HepG2 (cell line): Measurements from ENCODE around the gene ULK4. TPM values are rescaled to one million over a fixed set of nuclear protein-coding genes. Genes with fewer than 3 reads are reported as not detected.

Experiments
- ATAC-seq: fragments of 200-7000 bp; cut with Tn5 transposase; 3 replicates; pipeline ENCODE4 v1.9.1; 2020; ENCODE audit warnings: mild to moderate bottlenecking, moderate library complexity
- BruUV-seq: library from RNA; stranded (reverse); fragments of 400-500 nt; replicated peaks from 2 replicates; lab custom pipeline; 2021; lab: Mats Ljungman, UMichigan
- CTCF ChIA-PET: fragments of 300-600 bp; formaldehyde crosslinking; extraction: SDS; loops from one replicate; lab custom pipeline; 2021; ENCODE audit warnings: low total read pairs, inconsistent platforms, low intra/inter-chr PET ratio; lab: Yijun Ruan, JAX
- POLR2A ChIA-PET: fragments of 350-600 bp; sonication (Branson Sonifier 250); formaldehyde crosslinking; loops from one replicate; lab custom pipeline; 2020; ENCODE audit warnings: antibody characterized with exemption, inconsistent platforms; lab: Yijun Ruan, JAX
- DNase-seq: peaks from one replicate; pipeline ENCODE4 v3.0.0-alpha.2; 2015; ENCODE audit warnings: low spot score
- FAIRE-seq: peaks from 3 replicates; lab custom pipeline; 2011; peaks lifted over from hg19 to GRCh38; lab: Jason Lieb, UNC
- H2AFZ ChIP-seq: one replicate; pipeline ENCODE4 v1.6.1; 2011; ENCODE audit warnings: low read length, inconsistent platforms
- H3K27ac ChIP-seq: fragments of 300-600 bp; 3 replicates; pipeline ENCODE4 v1.8.0; 2011; ENCODE audit warnings: mixed run types, mild to moderate bottlenecking, mixed read lengths, low read length, inconsistent platforms; ENCODE audit not compliant: insufficient read depth; ENCODE audit errors: extremely low read length
- H3K27me3 ChIP-seq, 2 experiments: fragments of 200-600 bp in 1 of 2; 2 replicates in 1 of 2; 3 replicates in 1 of 2; pipeline versions ENCODE4 v1.6.0 to v1.8.0; 2011; ENCODE audit warnings: low read length in 2 of 2, mild to moderate bottlenecking in 2 of 2, moderate library complexity in 2 of 2, inconsistent platforms in 1 of 2; ENCODE audit not compliant: insufficient read depth in 2 of 2, control insufficient read depth in 1 of 2
- H3K36me3 ChIP-seq, 2 experiments: fragments of 200-600 bp in 1 of 2; replicated peaks in 1 of 2; 2 replicates in 1 of 2; 3 replicates in 1 of 2; pipeline versions ENCODE4 v1.5.1 to v1.8.0; 2011; ENCODE audit warnings: low read length in 2 of 2, inconsistent platforms in 1 of 2; ENCODE audit not compliant: insufficient read depth in 2 of 2, control insufficient read depth in 1 of 2
- H3K4me1 ChIP-seq: 2 replicates; pipeline ENCODE4 v1.5.1; 2012; ENCODE audit warnings: low read length, inconsistent platforms; ENCODE audit not compliant: insufficient read depth
- H3K4me2 ChIP-seq: 2 replicates; pipeline ENCODE4 v1.6.0; 2011; ENCODE audit warnings: low read depth, low read length, inconsistent platforms
- H3K4me3 ChIP-seq, 3 experiments: fragments of 200-600 bp in 1 of 3; sonication (generic), shearing (Covaris generic) in 1 of 3; replicated peaks in 1 of 3; 2 replicates each; pipeline ENCODE4 v1.5.1; 2011 to 2016; ENCODE audit warnings: low read length in 3 of 3, inconsistent platforms in 2 of 3, low read depth in 2 of 3, mild to moderate bottlenecking in 2 of 3, control low read depth in 1 of 3, mixed read lengths in 1 of 3; ENCODE audit not compliant: insufficient read depth in 1 of 3
- H3K79me2 ChIP-seq: one replicate; pipeline ENCODE4 v1.6.1; 2011; ENCODE audit warnings: low read length, inconsistent platforms; ENCODE audit not compliant: insufficient read depth
- H3K9ac ChIP-seq: 2 replicates; pipeline ENCODE4 v1.6.0; 2011; ENCODE audit warnings: mild to moderate bottlenecking, low read depth, low read length, inconsistent platforms; ENCODE audit not compliant: insufficient read depth
- H3K9me3 ChIP-seq: 2 replicates; pipeline ENCODE4 v1.5.1; 2012; ENCODE audit warnings: mild to moderate bottlenecking, low read length
- H4K20me1 ChIP-seq: 2 replicates; pipeline ENCODE4 v1.6.0; 2011; ENCODE audit warnings: inconsistent platforms, mild to moderate bottlenecking, low read length, moderate library complexity; ENCODE audit not compliant: insufficient read depth
- ATF7 ChIP-seq, 2 experiments: fragments of 450-650 bp in 1 of 2; sonication (generic) in 1 of 2; formaldehyde crosslinking in 1 of 2; IDR thresholded peaks; 2 replicates each; pipeline versions ENCODE4 v1.4.0 to v1.6.1; 2016 to 2020; ENCODE audit warnings: antibody characterized with exemption in 1 of 2, mild to moderate bottlenecking in 1 of 2, missing genetic modification reagents in 1 of 2
- DPF2 ChIP-seq: sonication (generic); formaldehyde crosslinking; IDR thresholded peaks from 2 replicates; pipeline ENCODE4 v1.4.0; 2020; ENCODE audit warnings: mild to moderate bottlenecking, low read depth, missing genetic modification reagents, borderline replicate concordance
- EP300 ChIP-seq, 3 experiments: sonication (generic) in 1 of 3; formaldehyde crosslinking in 1 of 3; IDR thresholded peaks; 2 replicates each; pipeline versions ENCODE4 v1.5.1 to v1.6.1; 2011 to 2020; ENCODE audit warnings: low read depth in 2 of 3, low read length in 2 of 3, borderline replicate concordance in 1 of 3, improper control_type of control experiment in 1 of 3, mild to moderate bottlenecking in 1 of 3, missing genetic modification reagents in 1 of 3, moderate library complexity in 1 of 3
- FOSL2 ChIP-seq: sonication (generic); formaldehyde crosslinking; IDR thresholded peaks from 2 replicates; pipeline ENCODE4 v1.4.0; 2020; ENCODE audit warnings: missing genetic modification reagents
- KDM5B ChIP-seq: sonication (generic); formaldehyde crosslinking; IDR thresholded peaks from 2 replicates; pipeline ENCODE4 v1.4.0; 2020; ENCODE audit warnings: missing genetic modification reagents, mild to moderate bottlenecking, borderline replicate concordance
- NR2F6 ChIP-seq, 2 experiments: IDR thresholded peaks; 2 replicates each; pipeline ENCODE4 v1.6.1; 2016; ENCODE audit warnings: antibody characterized with exemption in 1 of 2, mild to moderate bottlenecking in 1 of 2
- RBM39 ChIP-seq: fragments of 200-400 bp; formaldehyde crosslinking; IDR thresholded peaks from one replicate; pipeline ENCODE4 v1.6.1; 2018; ENCODE audit warnings: antibody characterized with exemption, mild to moderate bottlenecking, low read depth, low read length; ENCODE audit not compliant: poor library complexity, severe bottlenecking
- SCMH1 ChIP-seq: sonication (generic); formaldehyde crosslinking; IDR thresholded peaks from 2 replicates; pipeline ENCODE4 v1.9.0; 2021; ENCODE audit warnings: missing genetic modification reagents, mild to moderate bottlenecking, borderline replicate concordance
- TFE3 ChIP-seq: IDR thresholded peaks from 2 replicates; pipeline ENCODE4 v1.6.1; 2016
- TOPORS ChIP-seq: sonication (generic); formaldehyde crosslinking; IDR thresholded peaks from 2 replicates; pipeline ENCODE4 v1.8.0; 2023; ENCODE audit warnings: mild to moderate bottlenecking, missing genetic modification reagents
- ZNF207 ChIP-seq: fragments of 450-650 bp; IDR thresholded peaks from 2 replicates; pipeline ENCODE4 v1.6.1; 2016; ENCODE audit warnings: antibody characterized with exemption, borderline replicate concordance
- ZNF451 ChIP-seq: sonication (generic); formaldehyde crosslinking; IDR thresholded peaks from 2 replicates; pipeline ENCODE4 v1.5.0; 2020; ENCODE audit warnings: mild to moderate bottlenecking, missing genetic modification reagents
- WGBS: methylation state at CpG from one replicate; pipeline ENCODE4 v1.1.6; 2017; ENCODE audit warnings: low lambda C conversion rate; 5-methylcytosine and 5-hydroxymethylcytosine counted together
- in situ Hi-C: cut with HindIII; loops from 2 replicates; pipeline ENCODE4 v1.10.0; 2017; ENCODE audit warnings: low pct_unique_long_range_greater_than_20kb; ENCODE audit not compliant: extremely low pct_ligation_motif_present
- intact Hi-C: fragments of 100-400 bp; cut with micrococcal nuclease; formaldehyde crosslinking; loops from one replicate; pipeline ENCODE4 v1.10.0; 2022; ENCODE audit not compliant: unreplicated experiment
- polyA plus RNA-seq, 8 experiments: library from polyadenylated mRNA; depleted of rRNA in 3 of 8; stranded (reverse) in 7 of 8; unstranded in 1 of 8; fragments of >200 nt; fragmentation: Illumina TruSeq in 4 of 8; extraction: Trizol in 4 of 8; gene quantifications; 2 replicates each; pipeline versions ENCODE4 v1.2.1 to v1.2.3, GENCODE V29; 2011 to 2016; ENCODE audit warnings: low read depth in 4 of 8, missing spikeins in 1 of 8, mixed read lengths in 1 of 8; ENCODE audit not compliant: insufficient read depth in 1 of 8
- total RNA-seq, 5 experiments: library from RNA; depleted of rRNA; stranded (reverse); fragments of >200 nt; fragmentation: Illumina TruSeq; extraction: Trizol; gene quantifications; 2 replicates each; pipeline ENCODE4 v1.2.3, GENCODE V29; 2016; ENCODE audit warnings: low read depth in 1 of 5

The ULK4 gene
- total and polyA plus RNA-seq, 2 of the 13 experiments (the other 11 are each of a cell fraction or from before 2014, with no cell fraction given): 6.7 to 11.8 TPM

GRCh38 chr3:41317718-41318117 lies 644.2 kb downstream of the ULK4 start:
- Histone ChIP-seq H3K27ac (no peak overlapping the region), H2AFZ (no peak overlapping the region), H3K9ac (no peak overlapping the region), H3K9me3 (no peaks in the 10 kb centered on the region), H3K4me1 (peaks cover 14% of the 10 kb centered on the region), H3K4me3 (no peak overlapping the region), H3K27me3 (no peaks in the 10 kb centered on the region), H3K79me2 (no peaks in the 10 kb centered on the region), H4K20me1 (no peaks in the 10 kb centered on the region), H3K36me3 (no peaks in the 10 kb centered on the region), H3K4me2 (no peak overlapping the region)
- peak; percentile 28 for DNase-seq
- TF ChIP-seq FOSL2 (CRISPR knock-in tag) (0 out of 2 replicates have a peak, but pooled peaks have one; percentile 14), DPF2 (CRISPR knock-in tag) (no peak), ZNF207 (no peak), NR2F6 (IDR thresholded peaks at IDR 0.05) (peak; percentile 26; the same call in 1 of the 2 replicates), NR2F6 (CRISPR knock-in tag; IDR thresholded peaks at IDR 0.05) (no peak), TFE3 (CRISPR knock-in tag) (no peak), TOPORS (no peak), RBM39 (no peak), ZNF451 (CRISPR knock-in tag) (no peak), EP300 (IDR thresholded peaks at IDR 0.05; ENCODE audit: low read depth in 2 of 2, low read length in 2 of 2) (peak in 1 of 2 experiments; percentile 35; a peak in 1 of 4 replicates), EP300 (CRISPR knock-in tag; IDR thresholded peaks at IDR 0.05; ENCODE audit: borderline replicate concordance) (no peak), SCMH1 (CRISPR knock-in tag) (no peak), KDM5B (CRISPR knock-in tag) (no peak), ATF7 (IDR thresholded peaks at IDR 0.05) (no peak), ATF7 (CRISPR knock-in tag; IDR thresholded peaks at IDR 0.05) (no peak)
- in situ Hi-C loops (no loop called here), intact Hi-C loops (no loop called here)
- no peak; the same call in 2 of the 3 replicates for ATAC-seq
- no TSS peak for BruUV-seq
- ChIA-PET CTCF (no interaction called here), POLR2A (no interaction called here)
- 27% methylated on average over 1 of the region's 1 CpG for WGBS
- FAIRE-seq: peak; percentile 23
